ENCODE measurements around the gene NDUFS7.

NDUFS7 gene

GRCh38 chr19:1388637-1389026, 4.9 kb downstream of the NDUFS7 start:
- DNase-seq (ENCODE audit: low read depth): no peak
- no peak overlapping the region for H3K4me3 ChIP-seq (ENCODE audit: low read length)
- no peaks in the 10 kb centered on the region for H3K27me3 ChIP-seq (replicated peaks; ENCODE audit: control insufficient read depth, insufficient read depth, low read length)
- no peak overlapping the region for H3K9ac ChIP-seq (ENCODE audit: low read length)
- peaks cover 38% of the 10 kb centered on the region for H3K36me3 ChIP-seq (ENCODE audit: control insufficient read depth, insufficient read depth, low read length, severe bottlenecking)
- peaks cover 7% of the 10 kb centered on the region for H3K4me1 ChIP-seq (ENCODE audit: control insufficient read depth, insufficient read depth, low read length)
- no peaks in the 10 kb centered on the region for H3K9me3 ChIP-seq (ENCODE audit: control insufficient read depth, low read length)

- Histone ChIP-seq H3K9me3 (ENCODE audit: control insufficient read depth, low read length) (no peaks in the 10 kb centered on the region), H3K4me1 (ENCODE audit: control insufficient read depth, insufficient read depth, low read length) (peaks cover 7% of the 10 kb centered on the region), H3K36me3 (ENCODE audit: control insufficient read depth, insufficient read depth, low read length, severe bottlenecking) (peaks cover 41% of the 10 kb centered on the region), H3K27me3 (replicated peaks; ENCODE audit: control insufficient read depth, insufficient read depth, low read length) (no peaks in the 10 kb centered on the region), H3K9ac (ENCODE audit: low read length) (no peak overlapping the region), H3K4me3 (ENCODE audit: low read length) (no peak overlapping the region)
- DNase-seq (ENCODE audit: low read depth): no peak
Observed at GRCh38 chr19:1389033-1389940, 5.6 kb downstream of the NDUFS7 start.

GRCh38 chr19:1390890-1391423, 7.2 kb downstream of the NDUFS7 start:
- peaks cover 41% of the 10 kb centered on the region for H3K36me3 ChIP-seq (ENCODE audit: control insufficient read depth, insufficient read depth, low read length, severe bottlenecking)

GRCh38 chr19:1392407-1392806, 8.7 kb downstream of the NDUFS7 start:
- H3K27me3 ChIP-seq (replicated peaks; ENCODE audit: control insufficient read depth, insufficient read depth, low read length): no peaks in the 10 kb centered on the region
- H3K4me1 ChIP-seq (ENCODE audit: control insufficient read depth, insufficient read depth, low read length): peaks cover 12% of the 10 kb centered on the region
- no peaks in the 10 kb centered on the region for H3K9me3 ChIP-seq (ENCODE audit: control insufficient read depth, low read length)
- H3K4me3 ChIP-seq (ENCODE audit: low read length): no peak overlapping the region
- H3K9ac ChIP-seq (ENCODE audit: low read length): no peak overlapping the region
- H3K36me3 ChIP-seq (ENCODE audit: control insufficient read depth, insufficient read depth, low read length, severe bottlenecking): peaks cover 41% of the 10 kb centered on the region
- no peak for DNase-seq (ENCODE audit: low read depth)

More at GRCh38 chr19:1390890-1391423, 7.2 kb downstream of the NDUFS7 start:
- Histone ChIP-seq H3K9me3 (ENCODE audit: control insufficient read depth, low read length) (no peaks in the 10 kb centered on the region), H3K4me1 (ENCODE audit: control insufficient read depth, insufficient read depth, low read length) (peaks cover 6% of the 10 kb centered on the region), H3K4me3 (ENCODE audit: low read length) (no peak overlapping the region), H3K27me3 (replicated peaks; ENCODE audit: control insufficient read depth, insufficient read depth, low read length) (no peaks in the 10 kb centered on the region), H3K9ac (ENCODE audit: low read length) (no peak overlapping the region)
- no peak for DNase-seq (ENCODE audit: low read depth)

- Histone ChIP-seq H3K36me3 (ENCODE audit: control insufficient read depth, insufficient read depth, low read length, severe bottlenecking) (peaks cover 39% of the 10 kb centered on the region), H3K4me3 (ENCODE audit: low read length) (no peak overlapping the region), H3K27me3 (replicated peaks; ENCODE audit: control insufficient read depth, insufficient read depth, low read length) (no peaks in the 10 kb centered on the region), H3K9ac (ENCODE audit: low read length) (no peak overlapping the region), H3K4me1 (ENCODE audit: control insufficient read depth, insufficient read depth, low read length) (peaks cover 12% of the 10 kb centered on the region), H3K9me3 (ENCODE audit: control insufficient read depth, low read length) (no peaks in the 10 kb centered on the region)
- DNase-seq (ENCODE audit: low read depth): no peak
Observed at GRCh38 chr19:1392939-1393530, 9.3 kb downstream of the NDUFS7 start.

- no peak overlapping the region for H3K4me3 ChIP-seq (ENCODE audit: low read length)
- H3K9ac ChIP-seq (ENCODE audit: low read length): no peak overlapping the region
- DNase-seq (ENCODE audit: low read depth): no peak
- H3K4me1 ChIP-seq (ENCODE audit: control insufficient read depth, insufficient read depth, low read length): peaks cover 12% of the 10 kb centered on the region
- H3K27me3 ChIP-seq (replicated peaks; ENCODE audit: control insufficient read depth, insufficient read depth, low read length): no peaks in the 10 kb centered on the region
- H3K9me3 ChIP-seq (ENCODE audit: control insufficient read depth, low read length): no peaks in the 10 kb centered on the region
- H3K36me3 ChIP-seq (ENCODE audit: control insufficient read depth, insufficient read depth, low read length, severe bottlenecking): peaks cover 32% of the 10 kb centered on the region
Observed at GRCh38 chr19:1393841-1394240, 10.1 kb downstream of the NDUFS7 start.

GRCh38 chr19:1394252-1395193, 10.8 kb downstream of the NDUFS7 start:
- DNase-seq (ENCODE audit: low read depth): no peak
- H3K36me3 ChIP-seq (ENCODE audit: control insufficient read depth, insufficient read depth, low read length, severe bottlenecking): peaks cover 25% of the 10 kb centered on the region
- no peaks in the 10 kb centered on the region for H3K27me3 ChIP-seq (replicated peaks; ENCODE audit: control insufficient read depth, insufficient read depth, low read length)
- no peaks in the 10 kb centered on the region for H3K9me3 ChIP-seq (ENCODE audit: control insufficient read depth, low read length)
- H3K9ac ChIP-seq (ENCODE audit: low read length): no peak overlapping the region
- H3K4me1 ChIP-seq (ENCODE audit: control insufficient read depth, insufficient read depth, low read length): peaks cover 12% of the 10 kb centered on the region
- H3K4me3 ChIP-seq (ENCODE audit: low read length): no peak overlapping the region

GRCh38 chr19:1395194-1396018, 11.7 kb downstream of the NDUFS7 start:
- no peaks in the 10 kb centered on the region for H3K9me3 ChIP-seq (ENCODE audit: control insufficient read depth, low read length)
- no peak overlapping the region for H3K4me3 ChIP-seq (ENCODE audit: low read length)
- H3K27me3 ChIP-seq (replicated peaks; ENCODE audit: control insufficient read depth, insufficient read depth, low read length): no peaks in the 10 kb centered on the region
- H3K4me1 ChIP-seq (ENCODE audit: control insufficient read depth, insufficient read depth, low read length): peaks cover 15% of the 10 kb centered on the region
- DNase-seq (ENCODE audit: low read depth): no peak
- H3K36me3 ChIP-seq (ENCODE audit: control insufficient read depth, insufficient read depth, low read length, severe bottlenecking): peaks cover 24% of the 10 kb centered on the region
- H3K9ac ChIP-seq (ENCODE audit: low read length): no peak overlapping the region

- H3K4me1 ChIP-seq (ENCODE audit: control insufficient read depth, insufficient read depth, low read length): peaks cover 22% of the 10 kb centered on the region
- no peaks in the 10 kb centered on the region for H3K27me3 ChIP-seq (replicated peaks; ENCODE audit: control insufficient read depth, insufficient read depth, low read length)
- no peak overlapping the region for H3K9ac ChIP-seq (ENCODE audit: low read length)
- DNase-seq (ENCODE audit: low read depth): no peak
- no peak overlapping the region for H3K4me3 ChIP-seq (ENCODE audit: low read length)
- H3K36me3 ChIP-seq (ENCODE audit: control insufficient read depth, insufficient read depth, low read length, severe bottlenecking): peaks cover 18% of the 10 kb centered on the region
- H3K9me3 ChIP-seq (ENCODE audit: control insufficient read depth, low read length): no peaks in the 10 kb centered on the region
Observed at GRCh38 chr19:1396019-1396767, 12.5 kb downstream of the NDUFS7 start.

All from adipocyte (in vitro differentiated cells).